GM10266 (cell line): Measurements from ENCODE around the gene SH3GL3.

ENCODE experiments used
- DNase-seq: peaks from one replicate; pipeline ENCODE4 v3.0.0; 2012; ENCODE audit errors: extremely low spot score
- CTCF ChIP-seq: IDR thresholded peaks from 2 replicates; pipeline ENCODE4 v1.5.1; 2012; ENCODE audit warnings: mild to moderate bottlenecking, low read depth; ENCODE audit not compliant: control insufficient read depth, insufficient read depth; ENCODE audit errors: missing control alignments

SH3GL3 gene

GRCh38 chr15:83546512-83546888, 99.4 kb downstream of the SH3GL3 start:
- no peak for DNase-seq
- TF ChIP-seq CTCF, result no peak

GRCh38 chr15:83547168-83547567, 100.0 kb downstream of the SH3GL3 start:
- DNase-seq, result no peak
- no peak for TF ChIP-seq CTCF

- DNase-seq, result no peak
- TF ChIP-seq CTCF, result no peak
Observed at GRCh38 chr15:83549623-83550022, 102.5 kb downstream of the SH3GL3 start.

- no peak for TF ChIP-seq CTCF
- DNase-seq, result no peak
Observed at GRCh38 chr15:83554558-83554957, 107.4 kb downstream of the SH3GL3 start.

GRCh38 chr15:83555383-83555782, 108.2 kb downstream of the SH3GL3 start:
- no peak for TF ChIP-seq CTCF

GRCh38 chr15:83556068-83556467, 108.9 kb downstream of the SH3GL3 start:
- DNase-seq, result no peak
- no peak for TF ChIP-seq CTCF

More at GRCh38 chr15:83555383-83555782, 108.2 kb downstream of the SH3GL3 start:
- no peak for DNase-seq

- no peak for TF ChIP-seq CTCF
- no peak for DNase-seq
Observed at GRCh38 chr15:83556754-83557153, 109.6 kb downstream of the SH3GL3 start.
